ENCODE measurements around the gene WASF1. TPM values are rescaled to one million over a fixed set of nuclear protein-coding genes. Genes with fewer than 3 reads are reported as not detected.

Gene WASF1
- polyA plus RNA-seq, 4 donors: 0.89 to 4.7 (median 2.8) TPM

DNA sequence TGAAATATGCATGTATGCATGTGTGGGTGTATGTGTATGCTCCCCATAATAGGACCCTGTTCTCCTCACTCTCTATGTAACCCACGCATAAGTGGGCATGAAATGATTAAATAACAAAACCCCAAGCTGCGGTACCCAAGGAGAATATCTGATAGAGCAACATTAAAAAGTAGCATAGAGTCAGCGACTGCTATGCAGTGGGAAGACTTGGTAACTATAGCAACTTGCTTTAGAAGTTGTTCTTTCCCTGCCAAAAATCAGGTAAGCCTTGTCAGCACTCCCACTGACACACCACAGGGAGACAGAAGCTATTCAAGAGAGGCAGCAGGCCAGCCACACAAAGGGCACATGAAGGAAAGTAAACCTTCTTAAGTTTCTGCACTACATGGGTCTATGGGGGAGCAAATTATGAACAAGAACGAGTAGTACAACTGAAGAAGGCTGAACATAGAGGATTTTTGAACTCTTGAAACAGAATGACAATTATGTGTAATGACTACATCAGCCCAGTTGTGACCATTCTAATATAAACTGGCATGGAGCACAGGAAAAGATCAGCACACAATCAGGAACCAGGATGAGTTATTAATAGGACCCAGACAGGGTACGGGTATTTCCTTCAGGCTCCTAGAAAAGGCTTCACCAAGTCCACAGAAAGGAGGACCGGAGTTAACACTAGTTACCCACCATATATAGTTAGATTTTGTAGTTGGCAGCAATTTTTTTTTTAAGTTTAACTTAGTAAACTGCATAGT is 111.5 kb downstream of the WASF1 start:
- peaks cover 0 to 16% (median 4%) of the 10 kb centered on the region in 3 donors for H3K27me3 ChIP-seq (ENCODE audit: control insufficient read depth in 3 of 3, insufficient read depth in 3 of 3, low read length in 3 of 3)
- H3K27ac ChIP-seq (ENCODE audit: low read depth in 1 of 3, low read length in 2 of 3): no peak overlapping the region
- FAIRE-seq (no peak), DNase-seq (no peak)
- H3K9me3 ChIP-seq (ENCODE audit: control insufficient read depth in 2 of 2, insufficient read depth in 1 of 2, low read depth in 1 of 2, low read length in 1 of 2): no peaks in the 10 kb centered on the region
- H3K36me3 ChIP-seq (ENCODE audit: control insufficient read depth in 3 of 3, insufficient read depth in 2 of 3, low read depth in 1 of 3, low read length in 3 of 3): no peaks in the 10 kb centered on the region
- 75 to 79% (median 76%) methylated on average over 6 of the region's 6 CpGs for WGBS, 3 donors
- no peak overlapping the region for H3K4me3 ChIP-seq (ENCODE audit: low read depth in 1 of 3, low read length in 3 of 3)
- no peaks in the 10 kb centered on the region for H3K4me1 ChIP-seq (ENCODE audit: control insufficient read depth in 3 of 3, insufficient read depth in 2 of 3, low read depth in 1 of 3, low read length in 2 of 3)

DNA sequence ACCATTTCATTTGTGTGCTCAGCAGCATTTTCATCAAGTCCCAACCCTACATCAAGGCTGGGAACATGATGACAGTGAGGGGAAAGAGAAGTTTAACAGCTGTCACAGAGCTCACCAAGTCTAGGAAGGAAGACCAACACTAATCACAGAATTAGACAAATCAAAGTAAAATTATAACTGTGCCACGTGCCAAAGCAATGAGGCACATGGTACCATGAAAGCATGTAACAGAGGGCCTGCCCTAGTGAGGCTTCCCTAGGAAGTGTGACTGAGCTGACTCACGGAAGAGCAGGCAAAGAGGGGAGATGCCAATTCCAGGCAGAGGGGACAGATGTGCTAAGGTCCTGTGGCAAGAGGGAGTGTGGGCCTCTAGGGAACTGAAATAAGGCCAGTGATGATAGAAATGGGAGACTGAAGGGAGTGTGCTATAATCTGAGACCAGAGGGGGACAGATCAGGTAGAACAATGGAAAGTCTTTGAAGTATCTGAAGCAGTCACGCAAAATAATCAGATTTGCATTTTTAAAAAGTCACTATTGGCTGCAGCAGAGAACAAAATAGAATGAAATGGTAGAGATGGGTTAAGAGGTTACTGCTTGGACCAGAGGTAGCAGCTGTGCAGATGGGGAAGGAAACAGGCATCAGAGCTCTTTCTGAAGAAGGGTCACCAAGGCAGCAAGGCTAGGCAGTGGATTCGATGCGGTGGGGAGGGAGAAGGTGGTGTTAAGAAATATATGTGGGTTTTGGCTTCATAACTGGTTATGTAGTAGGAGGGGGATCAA is 114.5 kb downstream of the WASF1 start:
- no peaks in the 10 kb centered on the region for H3K4me1 ChIP-seq (ENCODE audit: control insufficient read depth in 3 of 3, insufficient read depth in 2 of 3, low read depth in 1 of 3, low read length in 2 of 3)
- no peak for FAIRE-seq
- WGBS, 3 donors: 88 to 94% (median 88%) methylated on average over 5 of the region's 5 CpGs
- no peak overlapping the region for H3K4me3 ChIP-seq (ENCODE audit: low read depth in 1 of 3, low read length in 3 of 3)
- H3K9me3 ChIP-seq (ENCODE audit: control insufficient read depth in 2 of 2, insufficient read depth in 1 of 2, low read depth in 1 of 2, low read length in 1 of 2): no peaks in the 10 kb centered on the region
- no peaks in the 10 kb centered on the region for H3K36me3 ChIP-seq (ENCODE audit: control insufficient read depth in 3 of 3, insufficient read depth in 2 of 3, low read depth in 1 of 3, low read length in 3 of 3)
- DNase-seq: no peak
- no peak overlapping the region for H3K27ac ChIP-seq (ENCODE audit: low read depth in 1 of 3, low read length in 2 of 3)
- H3K27me3 ChIP-seq (ENCODE audit: control insufficient read depth in 3 of 3, insufficient read depth in 3 of 3, low read length in 3 of 3): peaks cover 0 to 15% (median 4%) of the 10 kb centered on the region in 3 donors

DNA sequence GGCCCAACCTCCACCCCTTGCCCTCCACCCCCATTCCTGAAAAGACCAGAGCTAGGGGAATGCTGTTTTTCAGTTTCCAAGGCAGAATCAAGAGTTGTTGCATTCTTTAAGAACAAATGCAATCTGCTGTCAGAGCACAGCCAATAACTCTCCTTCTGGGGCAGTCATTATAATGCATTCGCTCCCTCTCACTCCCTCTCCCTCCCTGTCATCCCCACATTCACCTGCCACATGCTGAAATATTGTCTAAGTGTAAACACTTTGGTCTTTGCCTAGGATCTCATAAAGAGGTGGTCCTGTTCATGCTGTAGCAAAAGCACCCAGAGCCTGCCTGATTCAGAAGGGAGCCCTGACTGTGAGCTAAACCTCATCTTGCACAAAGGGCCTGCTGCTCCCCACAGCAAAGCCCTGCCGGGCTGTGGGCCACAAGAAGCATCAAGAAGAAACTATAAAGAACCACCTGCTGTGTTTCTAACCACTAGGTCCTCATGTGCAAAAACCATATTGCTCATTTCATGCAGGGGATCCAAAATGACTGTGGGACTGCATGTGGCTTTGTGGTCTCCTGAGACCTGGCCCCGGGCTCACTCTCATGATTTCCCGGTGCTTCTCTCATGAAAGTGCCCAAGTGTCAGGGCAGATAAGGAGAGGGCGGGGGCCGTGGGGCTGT is 115.7 kb downstream of the WASF1 start:
- Histone ChIP-seq H3K27me3 (ENCODE audit: control insufficient read depth in 3 of 3, insufficient read depth in 3 of 3, low read length in 3 of 3) (peaks cover 0 to 15% (median 0%) of the 10 kb centered on the region in 3 donors), H3K4me1 (ENCODE audit: control insufficient read depth in 3 of 3, insufficient read depth in 2 of 3, low read depth in 1 of 3, low read length in 2 of 3) (no peaks in the 10 kb centered on the region), H3K9me3 (ENCODE audit: control insufficient read depth in 2 of 2, insufficient read depth in 1 of 2, low read depth in 1 of 2, low read length in 1 of 2) (no peaks in the 10 kb centered on the region), H3K36me3 (ENCODE audit: control insufficient read depth in 3 of 3, insufficient read depth in 2 of 3, low read depth in 1 of 3, low read length in 3 of 3) (no peaks in the 10 kb centered on the region), H3K4me3 (ENCODE audit: low read depth in 1 of 3, low read length in 3 of 3) (no peak overlapping the region), H3K27ac (ENCODE audit: low read depth in 1 of 3, low read length in 2 of 3) (no peak overlapping the region)
- no peak for DNase-seq
- 57 to 70% (median 65%) methylated on average over 6 of the region's 6 CpGs for WGBS, 3 donors
- FAIRE-seq: no peak

DNA sequence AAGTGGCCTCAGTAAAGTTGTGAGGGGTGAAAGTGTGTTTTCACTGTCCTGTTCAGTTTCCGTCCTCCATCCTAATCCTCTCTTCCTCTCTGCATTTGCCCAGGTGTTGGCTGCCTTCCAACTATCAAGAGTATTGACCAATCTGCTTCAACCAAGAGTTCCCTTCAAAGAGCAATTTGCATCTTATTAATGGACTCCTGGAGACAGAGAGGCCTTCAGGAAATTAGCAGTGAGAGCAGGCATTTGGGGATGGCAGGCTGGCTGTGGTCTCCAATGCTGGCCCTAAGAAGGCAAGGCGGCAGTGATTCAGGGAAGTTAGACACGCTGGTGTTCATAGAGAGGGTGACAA is 124.1 kb downstream of the WASF1 start:
- 44 to 56% (median 51%) methylated on average over 3 of the region's 3 CpGs for WGBS, 3 donors
- Histone ChIP-seq H3K4me3 (ENCODE audit: low read depth in 1 of 3, low read length in 3 of 3) (no peak overlapping the region), H3K36me3 (ENCODE audit: control insufficient read depth in 3 of 3, insufficient read depth in 2 of 3, low read depth in 1 of 3, low read length in 3 of 3) (no peaks in the 10 kb centered on the region), H3K4me1 (ENCODE audit: control insufficient read depth in 3 of 3, insufficient read depth in 2 of 3, low read depth in 1 of 3, low read length in 2 of 3) (no peaks in the 10 kb centered on the region), H3K9me3 (ENCODE audit: control insufficient read depth in 2 of 2, insufficient read depth in 1 of 2, low read depth in 1 of 2, low read length in 1 of 2) (no peaks in the 10 kb centered on the region), H3K27me3 (ENCODE audit: control insufficient read depth in 3 of 3, insufficient read depth in 3 of 3, low read length in 3 of 3) (peaks cover 0 to under 1% (median 0%) of the 10 kb centered on the region in 3 donors), H3K27ac (ENCODE audit: low read depth in 1 of 3, low read length in 2 of 3) (no peak overlapping the region)
- FAIRE-seq (no peak), DNase-seq (peak in 1 of 2 donors; percentile 5)

DNA sequence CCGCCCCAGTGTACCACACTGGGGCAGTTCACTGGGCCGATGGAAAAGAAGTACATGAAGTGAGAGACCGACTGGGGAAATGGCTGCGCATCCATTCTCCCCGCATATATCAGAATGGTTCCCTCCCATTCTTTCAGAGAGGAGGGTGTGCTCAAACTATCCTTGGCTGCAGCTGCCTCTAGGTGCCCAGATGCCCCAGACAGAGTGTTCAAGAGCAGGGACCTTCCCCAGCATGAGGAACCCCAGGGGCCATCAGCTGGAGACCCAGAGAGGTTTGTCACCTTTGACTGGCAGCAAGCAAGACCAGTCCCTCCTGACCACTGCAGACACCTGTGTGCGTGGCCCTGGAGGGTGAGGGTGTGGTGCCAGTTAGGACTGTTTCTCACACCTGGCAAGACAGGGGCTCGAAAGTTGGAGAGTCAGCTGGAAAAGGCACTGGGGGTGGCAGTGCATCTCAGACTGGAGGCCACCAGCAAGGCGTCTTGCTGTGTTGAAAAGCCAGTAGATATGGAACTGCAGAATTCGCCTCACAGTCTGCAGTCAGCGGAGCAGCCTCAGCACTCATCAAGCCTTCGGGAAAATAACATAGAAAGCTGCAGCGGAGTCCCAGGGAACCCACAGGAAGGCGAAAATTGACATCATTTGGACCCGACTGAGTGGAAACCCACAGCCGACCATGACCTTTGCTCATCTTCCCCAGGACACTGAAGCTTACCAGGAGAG is 124.6 kb downstream of the WASF1 start:
- no peak for DNase-seq
- FAIRE-seq: no peak
- 74 to 82% (median 80%) methylated on average over 15 of the region's 15 CpGs for WGBS, 3 donors

DNA sequence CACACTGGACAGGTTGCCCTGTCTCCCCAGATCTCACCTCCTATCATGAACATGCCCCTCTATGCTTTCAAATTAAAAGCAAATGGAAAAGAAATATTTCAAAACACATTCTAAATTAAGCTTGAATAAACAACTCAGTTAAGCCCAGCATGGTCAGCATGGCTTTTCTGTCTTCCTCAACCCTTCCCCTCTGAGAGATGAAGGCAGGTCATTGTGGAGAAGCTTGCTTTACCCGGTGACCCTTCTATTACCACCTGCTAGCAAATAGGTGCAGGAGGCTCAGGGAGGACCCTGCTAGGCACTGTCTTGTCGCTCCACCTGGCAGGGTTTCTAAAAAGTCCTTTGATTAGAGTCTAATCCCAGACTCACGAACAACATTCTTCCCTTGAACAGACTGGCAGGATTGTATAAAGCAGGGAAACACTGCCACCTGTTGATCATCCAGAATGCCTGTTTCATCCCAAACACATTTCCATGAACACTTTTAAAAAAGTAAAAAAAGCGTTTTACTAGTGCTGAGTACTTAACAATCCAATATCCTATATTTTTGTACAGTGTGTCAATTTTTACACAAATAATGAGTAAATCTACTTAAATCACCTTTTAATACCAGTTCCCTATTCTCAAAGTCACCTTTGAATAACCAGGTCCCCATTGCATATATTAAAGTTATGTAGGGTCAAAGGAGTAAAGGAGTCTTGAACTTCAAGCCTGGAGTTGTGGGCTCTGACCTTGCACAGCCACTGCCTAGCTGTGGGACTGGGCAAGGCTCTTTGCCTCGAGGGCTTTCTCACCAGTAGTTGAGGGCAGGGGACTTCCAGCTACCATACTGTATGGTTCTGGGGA is 125.9 kb downstream of the WASF1 start:
- Histone ChIP-seq H3K4me1 (ENCODE audit: control insufficient read depth in 3 of 3, insufficient read depth in 2 of 3, low read depth in 1 of 3, low read length in 2 of 3) (no peaks in the 10 kb centered on the region), H3K27me3 (ENCODE audit: control insufficient read depth in 3 of 3, insufficient read depth in 3 of 3, low read length in 3 of 3) (no peaks in the 10 kb centered on the region), H3K27ac (ENCODE audit: low read depth in 1 of 3, low read length in 2 of 3) (no peak overlapping the region), H3K36me3 (ENCODE audit: control insufficient read depth in 3 of 3, insufficient read depth in 2 of 3, low read depth in 1 of 3, low read length in 3 of 3) (no peaks in the 10 kb centered on the region), H3K4me3 (ENCODE audit: low read depth in 1 of 3, low read length in 3 of 3) (no peak overlapping the region), H3K9me3 (ENCODE audit: control insufficient read depth in 2 of 2, insufficient read depth in 1 of 2, low read depth in 1 of 2, low read length in 1 of 2) (no peaks in the 10 kb centered on the region)
- FAIRE-seq: no peak
- WGBS, 3 donors: 7 to 21% (median 10%) methylated on average over 5 of the region's 5 CpGs
- DNase-seq: peak; percentile 44 to 51

More for the DNA sequence above, 124.6 kb downstream of the WASF1 start:
- H3K27ac ChIP-seq (ENCODE audit: low read depth in 1 of 3, low read length in 2 of 3): no peak overlapping the region
- no peaks in the 10 kb centered on the region for H3K36me3 ChIP-seq (ENCODE audit: control insufficient read depth in 3 of 3, insufficient read depth in 2 of 3, low read depth in 1 of 3, low read length in 3 of 3)
- H3K9me3 ChIP-seq (ENCODE audit: control insufficient read depth in 2 of 2, insufficient read depth in 1 of 2, low read depth in 1 of 2, low read length in 1 of 2): no peaks in the 10 kb centered on the region
- no peaks in the 10 kb centered on the region for H3K4me1 ChIP-seq (ENCODE audit: control insufficient read depth in 3 of 3, insufficient read depth in 2 of 3, low read depth in 1 of 3, low read length in 2 of 3)
- H3K4me3 ChIP-seq (ENCODE audit: low read depth in 1 of 3, low read length in 3 of 3): no peak overlapping the region
- no peaks in the 10 kb centered on the region for H3K27me3 ChIP-seq (ENCODE audit: control insufficient read depth in 3 of 3, insufficient read depth in 3 of 3, low read length in 3 of 3)

DNA sequence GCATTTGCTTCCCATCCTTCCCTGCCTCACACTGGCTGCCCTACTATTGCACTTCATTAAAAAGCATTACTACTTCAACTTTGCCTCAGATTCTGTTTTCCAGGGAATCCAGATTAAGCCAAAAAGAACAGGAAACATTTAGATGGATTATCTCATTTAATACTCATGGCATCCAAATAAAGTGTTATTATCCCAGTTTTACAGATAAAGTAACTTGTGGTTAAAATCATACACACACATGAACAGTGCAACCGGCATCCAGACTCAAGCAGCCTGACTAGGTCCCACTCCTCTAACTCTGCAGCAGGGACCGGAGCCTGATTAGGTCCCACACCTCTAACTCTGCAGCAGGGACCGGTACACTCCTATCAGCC is 129.0 kb downstream of the WASF1 start:
- no peak for FAIRE-seq
- peaks cover 0 to 5% of the 10 kb centered on the region in 2 donors for H3K9me3 ChIP-seq (ENCODE audit: control insufficient read depth in 2 of 2, insufficient read depth in 1 of 2, low read depth in 1 of 2, low read length in 1 of 2)
- H3K4me1 ChIP-seq (ENCODE audit: control insufficient read depth in 3 of 3, insufficient read depth in 2 of 3, low read depth in 1 of 3, low read length in 2 of 3): no peaks in the 10 kb centered on the region
- H3K4me3 ChIP-seq (ENCODE audit: low read depth in 1 of 3, low read length in 3 of 3): no peak overlapping the region
- no peak overlapping the region for H3K27ac ChIP-seq (ENCODE audit: low read depth in 1 of 3, low read length in 2 of 3)
- no peaks in the 10 kb centered on the region for H3K36me3 ChIP-seq (ENCODE audit: control insufficient read depth in 3 of 3, insufficient read depth in 2 of 3, low read depth in 1 of 3, low read length in 3 of 3)
- H3K27me3 ChIP-seq (ENCODE audit: control insufficient read depth in 3 of 3, insufficient read depth in 3 of 3, low read length in 3 of 3): no peaks in the 10 kb centered on the region
- DNase-seq: no peak
- WGBS, 3 donors: 86 to 92% (median 89%) methylated on average over 3 of the region's 3 CpGs

Data from small intestine (tissue), 7 donors.